IMR-90 (cell line): Measurements from ENCODE around the gene SERPINA3. TPM values are rescaled to one million over a fixed set of nuclear protein-coding genes. Genes with fewer than 3 reads are reported as not detected.

Source experiments
- ATAC-seq: fragments of 200-7000 bp; cut with Tn5 transposase; 2 replicates; pipeline ENCODE4 v1.9.1; 2020; ENCODE audit warnings: low read depth, mild to moderate bottlenecking, moderate library complexity
- BruUV-seq: library from RNA; stranded (reverse); fragments of 400-500 nt; replicated peaks from 2 replicates; lab custom pipeline; 2021; lab: Mats Ljungman, UMichigan
- CTCF ChIA-PET: fragments of 300-600 bp; formaldehyde crosslinking; extraction: SDS; loops from one replicate; lab custom pipeline; 2021; ENCODE audit warnings: antibody characterized with exemption; lab: Yijun Ruan, JAX
- POLR2A ChIA-PET: fragments of 300-600 bp; sonication (Branson Sonifier 250); formaldehyde crosslinking; loops from one replicate; lab custom pipeline; 2022; ENCODE audit warnings: antibody characterized with exemption; ENCODE audit not compliant: unreplicated experiment; lab: Charles Lee
- DNase-seq: peaks from one replicate; pipeline ENCODE4 v3.0.0; 2013
- H2AFZ ChIP-seq: replicated peaks from 2 replicates; pipeline ENCODE3; 2013; ENCODE audit warnings: low read length, mild to moderate bottlenecking; ENCODE audit not compliant: poor library complexity
- H2AK5ac ChIP-seq: 2 replicates; pipeline ENCODE4 v1.6.1; 2013; ENCODE audit warnings: low read depth, low read length, inconsistent platforms
- H2AK9ac ChIP-seq: replicated peaks from 2 replicates; pipeline ENCODE3; 2013; ENCODE audit warnings: mild to moderate bottlenecking, low read depth, low read length, moderate library complexity; ENCODE audit not compliant: poor library complexity
- H2BK120ac ChIP-seq: 2 replicates; pipeline ENCODE4 v1.6.1; 2013; ENCODE audit warnings: low read depth, low read length, inconsistent platforms
- H2BK15ac ChIP-seq: 3 replicates; pipeline ENCODE4 v1.6.1; 2013; ENCODE audit warnings: low read depth, low read length, inconsistent platforms
- H2BK20ac ChIP-seq: 2 replicates; pipeline ENCODE4 v1.6.1; 2013; ENCODE audit warnings: low read depth, mild to moderate bottlenecking, inconsistent platforms, low read length, moderate library complexity
- H2BK5ac ChIP-seq: 2 replicates; pipeline ENCODE4 v1.6.1; 2013; ENCODE audit warnings: mild to moderate bottlenecking, low read depth, low read length, inconsistent platforms; ENCODE audit not compliant: poor library complexity, severe bottlenecking
- H3K14ac ChIP-seq: replicated peaks from 2 replicates; pipeline ENCODE4 v1.6.1; 2013; ENCODE audit warnings: low read depth, low read length, inconsistent platforms
- H3K18ac ChIP-seq: 2 replicates; pipeline ENCODE4 v1.6.1; 2013; ENCODE audit warnings: low read depth, low read length, control low read depth
- H3K23ac ChIP-seq: 2 replicates; pipeline ENCODE4 v1.6.1; 2013; ENCODE audit warnings: low read depth, low read length, inconsistent platforms
- H3K27ac ChIP-seq: 2 replicates; pipeline ENCODE4 v1.5.1; 2013; ENCODE audit warnings: mild to moderate bottlenecking, control low read depth, low read length; ENCODE audit not compliant: insufficient read depth
- H3K27me3 ChIP-seq: 2 replicates; pipeline ENCODE4 v1.6.1; 2013; ENCODE audit warnings: low read length; ENCODE audit not compliant: control insufficient read depth, insufficient read depth
- H3K36me3 ChIP-seq: 2 replicates; pipeline ENCODE4 v1.6.1; 2013; ENCODE audit warnings: low read length, mixed read lengths; ENCODE audit not compliant: control insufficient read depth, insufficient read depth
- H3K4ac ChIP-seq: 2 replicates; pipeline ENCODE4 v1.6.1; 2013; ENCODE audit warnings: low read depth, low read length, inconsistent platforms
- H3K4me1 ChIP-seq: 2 replicates; pipeline ENCODE4 v1.6.1; 2013; ENCODE audit warnings: low read length, mixed read lengths; ENCODE audit not compliant: control insufficient read depth, insufficient read depth
- H3K4me2 ChIP-seq: 2 replicates; pipeline ENCODE4 v1.6.1; 2013; ENCODE audit warnings: low read depth, mild to moderate bottlenecking, control low read depth, low read length, moderate library complexity
- H3K4me3 ChIP-seq: 2 replicates; pipeline ENCODE4 v1.5.1; 2013; ENCODE audit warnings: low read depth, mild to moderate bottlenecking, control low read depth, low read length, moderate library complexity; ENCODE audit not compliant: insufficient read depth
- H3K56ac ChIP-seq: 2 replicates; pipeline ENCODE4 v1.6.1; 2013; ENCODE audit warnings: low read length, inconsistent platforms; ENCODE audit not compliant: insufficient read depth; ENCODE audit errors: extremely low read depth
- H3K79me1 ChIP-seq, 2 experiments: 2 replicates each; pipeline ENCODE4 v1.6.1; 2013; ENCODE audit warnings: low read length in 2 of 2, inconsistent platforms in 1 of 2, low read depth in 1 of 2
- H3K9ac ChIP-seq: 2 replicates; pipeline ENCODE4 v1.6.1; 2013; ENCODE audit warnings: low read depth, low read length, control low read depth
- H3K9me1 ChIP-seq: 2 replicates; pipeline ENCODE4 v1.6.1; 2013; ENCODE audit warnings: low read length, inconsistent platforms; ENCODE audit not compliant: insufficient read depth
- H3K9me3 ChIP-seq: 2 replicates; pipeline ENCODE4 v1.6.1; 2013; ENCODE audit warnings: low read length; ENCODE audit not compliant: control insufficient read depth, insufficient read depth
- H4K20me1 ChIP-seq: 2 replicates; pipeline ENCODE4 v1.6.1; 2013; ENCODE audit warnings: low read length, inconsistent platforms; ENCODE audit not compliant: insufficient read depth
- H4K5ac ChIP-seq: 2 replicates; pipeline ENCODE4 v1.6.1; 2013; ENCODE audit warnings: mild to moderate bottlenecking, low read depth, low read length, control low read depth
- H4K8ac ChIP-seq, 2 experiments: 2 replicates each; pipeline ENCODE4 v1.6.1; 2013; ENCODE audit warnings: low read depth in 2 of 2, low read length in 2 of 2, control low read depth in 1 of 2, inconsistent platforms in 1 of 2
- H4K91ac ChIP-seq: 2 replicates; pipeline ENCODE4 v1.6.1; 2013; ENCODE audit warnings: low read depth, low read length, inconsistent platforms; ENCODE audit not compliant: insufficient read depth
- MXI1 ChIP-seq: IDR thresholded peaks from 2 replicates; pipeline ENCODE4 v1.6.1; 2012; ENCODE audit warnings: low read depth, mild to moderate bottlenecking, low read length, moderate library complexity, borderline replicate concordance
- WGBS, 2 experiments: methylation state at CpG; one replicate each; pipeline versions ENCODE4 v1.1.5 to v1.1.7; 2013; ENCODE audit warnings: missing lambda C conversion rate in 2 of 2; ENCODE audit not compliant: insufficient read length in 1 of 2; ENCODE audit errors: extremely low coverage in 2 of 2; 5-methylcytosine and 5-hydroxymethylcytosine counted together
- dilution Hi-C: fragments of 300-500 bp; cut with HindIII; formaldehyde crosslinking; loops from one replicate; pipeline ENCODE4 v1.14.3; 2018; ENCODE audit warnings: low sequenced_read_pairs; ENCODE audit not compliant: unreplicated experiment
- in situ Hi-C: fragments of 300-500 bp; cut with MboI; formaldehyde crosslinking; loops from 3 replicates; pipeline ENCODE4 v1.14.3; 2019; ENCODE audit warnings: low sequenced_read_pairs, inconsistent platforms, mixed read lengths
- intact Hi-C: fragments of 100-400 bp; cut with micrococcal nuclease; formaldehyde crosslinking; loops from 2 replicates; pipeline ENCODE4 v1.10.0; 2022
- polyA plus RNA-seq, 3 experiments: library from polyadenylated mRNA; depleted of rRNA; stranded (reverse); fragments of >200 nt; gene quantifications; 2 replicates each; pipeline ENCODE4 v1.2.3, GENCODE V29; 2012; ENCODE audit warnings: low replicate concordance in 1 of 3
- total RNA-seq: library from RNA; depleted of rRNA; stranded (reverse); fragments of >200 nt; gene quantifications from 2 replicates; pipeline ENCODE4 v1.2.3, GENCODE V29; 2012

The SERPINA3 gene
- total and polyA plus RNA-seq, 2 of the 4 experiments (the other 2 are of a cell fraction): 0.36 to 0.48 TPM

- no peak overlapping the region for H4K91ac ChIP-seq
- H2BK15ac ChIP-seq: no peak overlapping the region
- no CpG with 5 or more reads among the region's 4 CpGs for WGBS, 2 experiments
- BruUV-seq: no TSS peak
- no peak overlapping the region for H3K14ac ChIP-seq
- H3K9me1 ChIP-seq: no peaks in the 10 kb centered on the region
- H4K20me1 ChIP-seq: no peaks in the 10 kb centered on the region
- in situ Hi-C loops: no loop called here
- no peaks in the 10 kb centered on the region for H3K4me1 ChIP-seq
- DNase-seq (no peak), ATAC-seq (no peak)
- H3K9me3 ChIP-seq: no peaks in the 10 kb centered on the region
- no peak overlapping the region for H4K8ac ChIP-seq
- CTCF ChIA-PET: no interaction called here
- peaks cover 6% of the 10 kb centered on the region for H3K27me3 ChIP-seq
- H3K56ac ChIP-seq: no peak overlapping the region
- intact Hi-C loops: no loop called here
- no peak overlapping the region for H2AFZ ChIP-seq
- no peaks in the 10 kb centered on the region for H3K79me1 ChIP-seq
- H2AK5ac ChIP-seq: no peak overlapping the region
- H4K5ac ChIP-seq: no peak overlapping the region
- no peak overlapping the region for H3K18ac ChIP-seq
- no peak overlapping the region for H2BK20ac ChIP-seq
- no peak overlapping the region for H3K27ac ChIP-seq
- H3K36me3 ChIP-seq: no peaks in the 10 kb centered on the region
- dilution Hi-C loops: no loop called here
- H3K4me2 ChIP-seq: no peak overlapping the region
- H3K4me3 ChIP-seq: no peak overlapping the region
- no peak overlapping the region for H2BK5ac ChIP-seq
- no peak overlapping the region for H2BK120ac ChIP-seq
- POLR2A ChIA-PET: no interaction called here
- no peak overlapping the region for H3K4ac ChIP-seq
- TF ChIP-seq MXI1: no peak
- no peak overlapping the region for H3K9ac ChIP-seq
- no peak overlapping the region for H3K23ac ChIP-seq
- no peak overlapping the region for H2AK9ac ChIP-seq
These were observed 18.2 kb downstream of the SERPINA3 start for GRCh38 chr14:94630396-94630795.
